CD4-positive, alpha-beta T cell treated with Interleukin-12 subunit alpha and Interleukin-12 subunit beta, for 1 hour (primary cell): ENCODE data around the gene CRHBP.
"Not testable (repeated sequence)": the region's sequence is repeated elsewhere in the genome, so short reads cannot be mapped to it uniquely, and the experiment has no call there.

Experiments
- DNase-seq: peaks from one replicate; pipeline ENCODE4 v3.0.0-alpha.2; 2020

CRHBP gene

GRCh38 chr5:76952795-76953536, at the start of gene CRHBP:
TSS of gene CRHBP (plus strand) at chr5:76953045. CDS start at chr5:76953135, 90 bp downstream.
- no peak for DNase-seq

- DNase-seq: no peak
Measured at GRCh38 chr5:76908166-76908565, 44.7 kb upstream of the CRHBP start.

- not testable (repeated sequence) for DNase-seq
Measured at GRCh38 chr5:76910344-76910933, 42.4 kb upstream of the CRHBP start.

- not testable (repeated sequence) for DNase-seq
Measured at GRCh38 chr5:76914671-76915070, 38.2 kb upstream of the CRHBP start.

GRCh38 chr5:76918539-76918938, 34.3 kb upstream of the CRHBP start:
- no peak for DNase-seq

- DNase-seq: no peak
Measured at GRCh38 chr5:76920491-76920890, 32.4 kb upstream of the CRHBP start.

- no peak for DNase-seq
Measured at GRCh38 chr5:76926329-76927105, 26.3 kb upstream of the CRHBP start.

GRCh38 chr5:76927961-76928360, 24.9 kb upstream of the CRHBP start:
- no peak for DNase-seq

GRCh38 chr5:76930083-76930482, 22.8 kb upstream of the CRHBP start:
- DNase-seq: no peak

- no peak for DNase-seq
Measured at GRCh38 chr5:76938177-76938576, 14.7 kb upstream of the CRHBP start.

GRCh38 chr5:76941000-76941399, 11.8 kb upstream of the CRHBP start:
- DNase-seq: no peak

GRCh38 chr5:76941442-76941841, 11.4 kb upstream of the CRHBP start:
- DNase-seq: no peak

GRCh38 chr5:76942581-76942980, 10.3 kb upstream of the CRHBP start:
- no peak for DNase-seq

GRCh38 chr5:76943006-76943405, 9.8 kb upstream of the CRHBP start:
- DNase-seq: no peak

GRCh38 chr5:76944638-76945037, 8.2 kb upstream of the CRHBP start:
- DNase-seq: no peak

GRCh38 chr5:76945238-76945637, 7.6 kb upstream of the CRHBP start:
- DNase-seq: not testable (repeated sequence)

- DNase-seq: no peak
Measured at GRCh38 chr5:76946090-76946489, 6.8 kb upstream of the CRHBP start.

GRCh38 chr5:76947082-76947503, 5.8 kb upstream of the CRHBP start:
- DNase-seq: no peak

GRCh38 chr5:76953551-76954382, 922 bp downstream of the CRHBP start:
- no peak for DNase-seq

- DNase-seq: no peak
Measured at GRCh38 chr5:76954383-76954763, 1.5 kb downstream of the CRHBP start.

- no peak for DNase-seq
Measured at GRCh38 chr5:76956033-76956432, 3.2 kb downstream of the CRHBP start.

GRCh38 chr5:76958991-76959767, 6.3 kb downstream of the CRHBP start:
- DNase-seq: no peak
